Keratinocyte (primary cell): Measurements from ENCODE around the gene ARSI. TPM values are rescaled to one million over a fixed set of nuclear protein-coding genes. Genes with fewer than 3 reads are reported as not detected.
A peak's percentile ranks its signal among the peaks of the same experiment; 100 is the strongest.

Experiments
- DNase-seq: peaks from one replicate; pipeline ENCODE4 v3.0.0-alpha.2; 2011; ENCODE audit warnings: low read depth, missing footprints, low spot score
- FAIRE-seq: peaks from 2 replicates; lab custom pipeline; 2011; peaks lifted over from hg19 to GRCh38; lab: Jason Lieb, UNC
- H2AFZ ChIP-seq: 2 replicates; pipeline ENCODE4 v1.6.0; 2012; ENCODE audit warnings: low read length, control low read depth, inconsistent platforms; ENCODE audit not compliant: control insufficient read depth
- H3K27ac ChIP-seq: 2 replicates; pipeline ENCODE4 v1.5.1; 2011; ENCODE audit warnings: low read length; ENCODE audit not compliant: control insufficient read depth, insufficient read depth
- H3K27me3 ChIP-seq: 3 replicates; pipeline ENCODE4 v1.6.0; 2011; ENCODE audit warnings: low read length; ENCODE audit not compliant: control insufficient read depth, insufficient read depth; ENCODE audit errors: extremely low read depth
- H3K36me3 ChIP-seq, 2 experiments: 2 replicates in 1 of 2; 3 replicates in 1 of 2; pipeline ENCODE4 v1.5.1; 2011; ENCODE audit warnings: low read length in 2 of 2, mild to moderate bottlenecking in 1 of 2; ENCODE audit not compliant: control insufficient read depth in 2 of 2, insufficient read depth in 2 of 2; ENCODE audit errors: extremely low read depth in 1 of 2
- H3K4me1 ChIP-seq: 3 replicates; pipeline ENCODE4 v1.5.1; 2011; ENCODE audit warnings: low read length; ENCODE audit not compliant: control insufficient read depth, insufficient read depth; ENCODE audit errors: extremely low read depth
- H3K4me2 ChIP-seq: 3 replicates; pipeline ENCODE4 v1.6.0; 2011; ENCODE audit warnings: low read depth, low read length; ENCODE audit not compliant: control insufficient read depth, insufficient read depth; ENCODE audit errors: extremely low read depth
- H3K4me3 ChIP-seq, 3 experiments: fragments of 200-600 bp in 1 of 3; sonication (generic) in 1 of 3; 2 replicates in 2 of 3; 3 replicates in 1 of 3; pipeline ENCODE4 v1.5.1; 2011 to 2016; ENCODE audit warnings: low read length in 3 of 3, mild to moderate bottlenecking in 3 of 3, control low read depth in 2 of 3, inconsistent platforms in 1 of 3, low read depth in 1 of 3, mixed read lengths in 1 of 3, mixed run types in 1 of 3, moderate library complexity in 1 of 3; ENCODE audit not compliant: control insufficient read depth in 2 of 3, insufficient read depth in 2 of 3; ENCODE audit errors: extremely low read depth in 1 of 3
- H3K79me2 ChIP-seq: 2 replicates; pipeline ENCODE4 v1.6.0; 2012; ENCODE audit warnings: low read length; ENCODE audit not compliant: control insufficient read depth, insufficient read depth
- H3K9ac ChIP-seq: 3 replicates; pipeline ENCODE4 v1.6.0; 2011; ENCODE audit warnings: low read length; ENCODE audit not compliant: control insufficient read depth, insufficient read depth; ENCODE audit errors: extremely low read depth
- H3K9me1 ChIP-seq: 3 replicates; pipeline ENCODE4 v1.6.0; 2011; ENCODE audit warnings: low read length; ENCODE audit not compliant: control insufficient read depth, insufficient read depth; ENCODE audit errors: extremely low read depth
- H3K9me3 ChIP-seq: 2 replicates; pipeline ENCODE4 v1.5.1; 2012; ENCODE audit warnings: low read depth, low read length; ENCODE audit not compliant: control insufficient read depth
- H4K20me1 ChIP-seq: 3 replicates; pipeline ENCODE4 v1.6.0; 2011; ENCODE audit warnings: low read length; ENCODE audit not compliant: control insufficient read depth, insufficient read depth; ENCODE audit errors: extremely low read depth
- EZH2 ChIP-seq: IDR thresholded peaks from one replicate; pipeline ENCODE4 v1.6.1; 2012; ENCODE audit warnings: inconsistent platforms, mild to moderate bottlenecking, low read length, moderate library complexity
- dilution Hi-C: fragments of 300-500 bp; cut with MboI; formaldehyde crosslinking; loops from one replicate; pipeline ENCODE4 v1.7.0; 2020; ENCODE audit warnings: low sequenced_read_pairs; ENCODE audit not compliant: extremely low pct_ligation_motif_present
- polyA plus RNA-seq, 5 experiments: library from polyadenylated mRNA; depleted of rRNA in 3 of 5; stranded (reverse) in 3 of 5; stranded (forward) in 1 of 5; unstranded in 1 of 5; fragments of >200 nt; gene quantifications; 1 replicate in 1 of 5; 2 replicates in 3 of 5; 3 replicates in 1 of 5; pipeline versions ENCODE4 v1.2.1 to v1.2.3, GENCODE V29; 2011 to 2012; ENCODE audit warnings: missing spikeins in 2 of 5, low read depth in 1 of 5, low replicate concordance in 1 of 5
- TF ChIP-seq, protein P1 (sequence below), 3 experiments: IDR thresholded peaks in 1 of 3; conservative IDR thresholded peaks in 1 of 3; optimal IDR thresholded peaks in 1 of 3; 2 replicates in 2 of 3; 3 replicates in 1 of 3; pipeline versions ENCODE3 to v1.5.1; 2011; ENCODE audit warnings: low read length in 3 of 3, mild to moderate bottlenecking in 3 of 3, moderate library complexity in 2 of 3, control low read depth in 1 of 3, inconsistent platforms in 1 of 3; ENCODE audit not compliant: insufficient read depth in 2 of 3; ENCODE audit errors: extremely low read depth in 1 of 3

The ARSI gene
- polyA plus RNA-seq, 1 donor (not counting 4 experiments of a cell fraction or from before 2014, with no cell fraction given), result 1.7 TPM

GRCh38 chr5:150301170-150301505 is 1.6 kb downstream of the ARSI start:
- H3K4me3 ChIP-seq, result no peak overlapping the region
- no peaks in the 10 kb centered on the region for H3K9me3 ChIP-seq
- FAIRE-seq, result no peak
- no peak overlapping the region for H2AFZ ChIP-seq
- H4K20me1 ChIP-seq, result no peaks in the 10 kb centered on the region
- peaks cover 44% of the 10 kb centered on the region for H3K4me1 ChIP-seq
- no peaks in the 10 kb centered on the region for H3K36me3 ChIP-seq
- dilution Hi-C loops, result no loop called here
- no peak overlapping the region for H3K9ac ChIP-seq
- TF ChIP-seq, protein P1, sequence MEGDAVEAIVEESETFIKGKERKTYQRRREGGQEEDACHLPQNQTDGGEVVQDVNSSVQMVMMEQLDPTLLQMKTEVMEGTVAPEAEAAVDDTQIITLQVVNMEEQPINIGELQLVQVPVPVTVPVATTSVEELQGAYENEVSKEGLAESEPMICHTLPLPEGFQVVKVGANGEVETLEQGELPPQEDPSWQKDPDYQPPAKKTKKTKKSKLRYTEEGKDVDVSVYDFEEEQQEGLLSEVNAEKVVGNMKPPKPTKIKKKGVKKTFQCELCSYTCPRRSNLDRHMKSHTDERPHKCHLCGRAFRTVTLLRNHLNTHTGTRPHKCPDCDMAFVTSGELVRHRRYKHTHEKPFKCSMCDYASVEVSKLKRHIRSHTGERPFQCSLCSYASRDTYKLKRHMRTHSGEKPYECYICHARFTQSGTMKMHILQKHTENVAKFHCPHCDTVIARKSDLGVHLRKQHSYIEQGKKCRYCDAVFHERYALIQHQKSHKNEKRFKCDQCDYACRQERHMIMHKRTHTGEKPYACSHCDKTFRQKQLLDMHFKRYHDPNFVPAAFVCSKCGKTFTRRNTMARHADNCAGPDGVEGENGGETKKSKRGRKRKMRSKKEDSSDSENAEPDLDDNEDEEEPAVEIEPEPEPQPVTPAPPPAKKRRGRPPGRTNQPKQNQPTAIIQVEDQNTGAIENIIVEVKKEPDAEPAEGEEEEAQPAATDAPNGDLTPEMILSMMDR (optimal IDR thresholded peaks at IDR 0.05 in 1 of 3, IDR thresholded peaks at IDR 0.05 in 1 of 3, conservative IDR thresholded peaks at IDR 0.05 in 1 of 3; ENCODE audit: extremely low read depth in 1 of 3, insufficient read depth in 2 of 3, low read length in 3 of 3), result no peak
- TF ChIP-seq EZH2, result no peak
- no peaks in the 10 kb centered on the region for H3K79me2 ChIP-seq
- peak overlapping the region; percentile 77 for H3K4me2 ChIP-seq
- no peak for DNase-seq
- peaks cover 6% of the 10 kb centered on the region for H3K9me1 ChIP-seq
- no peak overlapping the region for H3K27ac ChIP-seq
- no peaks in the 10 kb centered on the region for H3K27me3 ChIP-seq

GRCh38 chr5:150300496-150301169 is 2.1 kb downstream of the ARSI start:
- no peak overlapping the region for H3K4me3 ChIP-seq
- no peak overlapping the region for H3K9ac ChIP-seq
- TF ChIP-seq, protein P1 (optimal IDR thresholded peaks at IDR 0.05 in 1 of 3, IDR thresholded peaks at IDR 0.05 in 1 of 3, conservative IDR thresholded peaks at IDR 0.05 in 1 of 3; ENCODE audit: extremely low read depth in 1 of 3, insufficient read depth in 2 of 3, low read length in 3 of 3), result no peak
- no peak for TF ChIP-seq EZH2
- peaks cover 10% of the 10 kb centered on the region for H3K9me1 ChIP-seq
- H3K27ac ChIP-seq, result no peak overlapping the region
- FAIRE-seq (no peak), DNase-seq (no peak)
- H3K36me3 ChIP-seq, result no peaks in the 10 kb centered on the region
- no peaks in the 10 kb centered on the region for H3K9me3 ChIP-seq
- dilution Hi-C loops, result no loop called here
- H2AFZ ChIP-seq, result no peak overlapping the region
- H4K20me1 ChIP-seq, result no peaks in the 10 kb centered on the region
- peaks cover 49% of the 10 kb centered on the region for H3K4me1 ChIP-seq
- H3K4me2 ChIP-seq, result no peak overlapping the region
- no peaks in the 10 kb centered on the region for H3K27me3 ChIP-seq
- H3K79me2 ChIP-seq, result no peaks in the 10 kb centered on the region
